ENCODE data around the gene PARD3. TPM values are rescaled to one million over a fixed set of nuclear protein-coding genes. Genes with fewer than 3 reads are reported as not detected.

PARD3 gene
- total and polyA plus RNA-seq, 10 of the 15 experiments (the other 5 are each of a cell fraction or from before 2014, with no cell fraction given): 2.6 to 43.1 (median 13.9) TPM

DNA sequence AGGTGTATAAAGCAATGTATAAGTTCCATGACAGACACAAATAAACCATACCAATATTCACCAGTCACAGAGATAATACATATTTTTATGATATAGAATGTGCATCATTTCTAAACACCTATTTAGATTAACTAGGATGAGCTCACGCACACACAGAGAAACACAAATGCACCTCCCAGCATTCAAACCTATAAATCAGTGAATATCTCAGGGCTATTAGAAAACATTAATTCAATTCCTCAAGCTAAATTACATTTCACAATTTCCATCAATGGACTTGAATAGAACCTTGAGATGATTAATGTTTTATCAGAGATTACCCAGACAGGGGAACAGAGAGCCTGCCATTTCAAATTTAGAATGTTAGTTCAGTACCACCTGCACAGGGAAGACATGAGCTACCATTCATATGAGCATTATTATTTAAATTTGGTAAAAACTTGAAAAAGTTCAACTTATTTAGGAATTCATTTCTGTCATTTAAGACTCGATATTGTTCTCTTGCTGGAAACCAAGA, 221.7 kb downstream of the PARD3 start (continued):
- TF ChIP-seq TBL1XR1 (IDR thresholded peaks at IDR 0.05; ENCODE audit: low read depth, low read length) (no peak), YBX1 (IDR thresholded peaks at IDR 0.05) (no peak), MTA3 (IDR thresholded peaks at IDR 0.05; ENCODE audit: borderline replicate concordance, low read length) (no peak), SREBF1 (IDR thresholded peaks at IDR 0.05; ENCODE audit: low read length) (no peak), RB1 (IDR thresholded peaks at IDR 0.05; ENCODE audit: borderline replicate concordance) (no peak), ZBED1 (IDR thresholded peaks at IDR 0.05; ENCODE audit: borderline replicate concordance) (no peak), SRF (IDR thresholded peaks at IDR 0.05; ENCODE audit: low read depth in 2 of 2, low read length in 2 of 2) (no peak), KAT2A (conservative IDR thresholded peaks at IDR 0.05; ENCODE audit: control insufficient read depth, low read depth, low read length) (no peak)
- TF ChIP-seq, protein P1, sequence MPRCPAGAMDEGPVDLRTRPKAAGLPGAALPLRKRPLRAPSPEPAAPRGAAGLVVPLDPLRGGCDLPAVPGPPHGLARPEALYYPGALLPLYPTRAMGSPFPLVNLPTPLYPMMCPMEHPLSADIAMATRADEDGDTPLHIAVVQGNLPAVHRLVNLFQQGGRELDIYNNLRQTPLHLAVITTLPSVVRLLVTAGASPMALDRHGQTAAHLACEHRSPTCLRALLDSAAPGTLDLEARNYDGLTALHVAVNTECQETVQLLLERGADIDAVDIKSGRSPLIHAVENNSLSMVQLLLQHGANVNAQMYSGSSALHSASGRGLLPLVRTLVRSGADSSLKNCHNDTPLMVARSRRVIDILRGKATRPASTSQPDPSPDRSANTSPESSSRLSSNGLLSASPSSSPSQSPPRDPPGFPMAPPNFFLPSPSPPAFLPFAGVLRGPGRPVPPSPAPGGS (IDR thresholded peaks at IDR 0.05; ENCODE audit: borderline replicate concordance, insufficient read depth, low read depth, low read length, poor library complexity, severe bottlenecking): no peak
- TF ChIP-seq, protein P2, sequence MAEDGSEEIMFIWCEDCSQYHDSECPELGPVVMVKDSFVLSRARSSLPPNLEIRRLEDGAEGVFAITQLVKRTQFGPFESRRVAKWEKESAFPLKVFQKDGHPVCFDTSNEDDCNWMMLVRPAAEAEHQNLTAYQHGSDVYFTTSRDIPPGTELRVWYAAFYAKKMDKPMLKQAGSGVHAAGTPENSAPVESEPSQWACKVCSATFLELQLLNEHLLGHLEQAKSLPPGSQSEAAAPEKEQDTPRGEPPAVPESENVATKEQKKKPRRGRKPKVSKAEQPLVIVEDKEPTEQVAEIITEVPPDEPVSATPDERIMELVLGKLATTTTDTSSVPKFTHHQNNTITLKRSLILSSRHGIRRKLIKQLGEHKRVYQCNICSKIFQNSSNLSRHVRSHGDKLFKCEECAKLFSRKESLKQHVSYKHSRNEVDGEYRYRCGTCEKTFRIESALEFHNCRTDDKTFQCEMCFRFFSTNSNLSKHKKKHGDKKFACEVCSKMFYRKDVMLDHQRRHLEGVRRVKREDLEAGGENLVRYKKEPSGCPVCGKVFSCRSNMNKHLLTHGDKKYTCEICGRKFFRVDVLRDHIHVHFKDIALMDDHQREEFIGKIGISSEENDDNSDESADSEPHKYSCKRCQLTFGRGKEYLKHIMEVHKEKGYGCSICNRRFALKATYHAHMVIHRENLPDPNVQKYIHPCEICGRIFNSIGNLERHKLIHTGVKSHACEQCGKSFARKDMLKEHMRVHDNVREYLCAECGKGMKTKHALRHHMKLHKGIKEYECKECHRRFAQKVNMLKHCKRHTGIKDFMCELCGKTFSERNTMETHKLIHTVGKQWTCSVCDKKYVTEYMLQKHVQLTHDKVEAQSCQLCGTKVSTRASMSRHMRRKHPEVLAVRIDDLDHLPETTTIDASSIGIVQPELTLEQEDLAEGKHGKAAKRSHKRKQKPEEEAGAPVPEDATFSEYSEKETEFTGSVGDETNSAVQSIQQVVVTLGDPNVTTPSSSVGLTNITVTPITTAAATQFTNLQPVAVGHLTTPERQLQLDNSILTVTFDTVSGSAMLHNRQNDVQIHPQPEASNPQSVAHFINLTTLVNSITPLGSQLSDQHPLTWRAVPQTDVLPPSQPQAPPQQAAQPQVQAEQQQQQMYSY (CRISPR knock-in tag; IDR thresholded peaks at IDR 0.05): no peak

Data from GM12878 (cell line).